HepG2 (cell line): ENCODE data around the gene DNAJC13. TPM values are rescaled to one million over a fixed set of nuclear protein-coding genes. Genes with fewer than 3 reads are reported as not detected.
A peak's percentile ranks its signal among the peaks of the same experiment; 100 is the strongest.

Experiments
- KLF6 ChIP-seq: IDR thresholded peaks from 2 replicates; pipeline ENCODE4 v1.8.0; 2016; ENCODE audit warnings: missing biosample characterization, missing genetic modification reagents
- NFIB ChIP-seq: sonication (generic); formaldehyde crosslinking; IDR thresholded peaks from 2 replicates; pipeline ENCODE4 v1.9.0; 2021; ENCODE audit warnings: missing genetic modification reagents, mild to moderate bottlenecking, borderline replicate concordance
- NR2F1 ChIP-seq, 2 experiments: fragments of 450-650 bp in 1 of 2; formaldehyde crosslinking in 1 of 2; IDR thresholded peaks; 2 replicates each; pipeline versions ENCODE4 v1.5.0 to v1.6.1; 2016 to 2020; ENCODE audit warnings: mild to moderate bottlenecking in 1 of 2, missing compliant biosample characterization in 1 of 2, missing genetic modification reagents in 1 of 2, moderate library complexity in 1 of 2
- RAD21 ChIP-seq: fragments of 450-650 bp; formaldehyde crosslinking; IDR thresholded peaks from 2 replicates; pipeline ENCODE4 v1.5.0; 2020; ENCODE audit warnings: mild to moderate bottlenecking
- RBFOX2 ChIP-seq: fragments of 200-400 bp; formaldehyde crosslinking; IDR thresholded peaks from 2 replicates; pipeline ENCODE4 v1.6.1; 2017; ENCODE audit warnings: low read depth, mild to moderate bottlenecking, low read length
- polyA plus RNA-seq, 8 experiments: library from polyadenylated mRNA; depleted of rRNA in 3 of 8; stranded (reverse) in 7 of 8; unstranded in 1 of 8; fragments of >200 nt; fragmentation: Illumina TruSeq in 4 of 8; extraction: Trizol in 4 of 8; gene quantifications; 2 replicates each; pipeline versions ENCODE4 v1.2.1 to v1.2.3, GENCODE V29; 2011 to 2016; ENCODE audit warnings: low read depth in 4 of 8, missing spikeins in 1 of 8, mixed read lengths in 1 of 8; ENCODE audit not compliant: insufficient read depth in 1 of 8
- total RNA-seq, 5 experiments: library from RNA; depleted of rRNA; stranded (reverse); fragments of >200 nt; fragmentation: Illumina TruSeq; extraction: Trizol; gene quantifications; 2 replicates each; pipeline ENCODE4 v1.2.3, GENCODE V29; 2016; ENCODE audit warnings: low read depth in 1 of 5
- TF ChIP-seq, protein P1 (sequence below): sonication (generic); formaldehyde crosslinking; IDR thresholded peaks from 2 replicates; pipeline ENCODE4 v1.4.0; 2020; ENCODE audit warnings: missing genetic modification reagents, borderline replicate concordance
- TF ChIP-seq, protein P2 (sequence below): sonication (generic); formaldehyde crosslinking; IDR thresholded peaks from one replicate; pipeline ENCODE4 v1.5.1; 2020; ENCODE audit warnings: mild to moderate bottlenecking, missing genetic modification reagents; ENCODE audit errors: not compliant biosample characterization

Gene DNAJC13
- total and polyA plus RNA-seq, 2 of the 13 experiments (the other 11 are each of a cell fraction or from before 2014, with no cell fraction given): 9.1 to 26.2 TPM

- TF ChIP-seq, protein P1, sequence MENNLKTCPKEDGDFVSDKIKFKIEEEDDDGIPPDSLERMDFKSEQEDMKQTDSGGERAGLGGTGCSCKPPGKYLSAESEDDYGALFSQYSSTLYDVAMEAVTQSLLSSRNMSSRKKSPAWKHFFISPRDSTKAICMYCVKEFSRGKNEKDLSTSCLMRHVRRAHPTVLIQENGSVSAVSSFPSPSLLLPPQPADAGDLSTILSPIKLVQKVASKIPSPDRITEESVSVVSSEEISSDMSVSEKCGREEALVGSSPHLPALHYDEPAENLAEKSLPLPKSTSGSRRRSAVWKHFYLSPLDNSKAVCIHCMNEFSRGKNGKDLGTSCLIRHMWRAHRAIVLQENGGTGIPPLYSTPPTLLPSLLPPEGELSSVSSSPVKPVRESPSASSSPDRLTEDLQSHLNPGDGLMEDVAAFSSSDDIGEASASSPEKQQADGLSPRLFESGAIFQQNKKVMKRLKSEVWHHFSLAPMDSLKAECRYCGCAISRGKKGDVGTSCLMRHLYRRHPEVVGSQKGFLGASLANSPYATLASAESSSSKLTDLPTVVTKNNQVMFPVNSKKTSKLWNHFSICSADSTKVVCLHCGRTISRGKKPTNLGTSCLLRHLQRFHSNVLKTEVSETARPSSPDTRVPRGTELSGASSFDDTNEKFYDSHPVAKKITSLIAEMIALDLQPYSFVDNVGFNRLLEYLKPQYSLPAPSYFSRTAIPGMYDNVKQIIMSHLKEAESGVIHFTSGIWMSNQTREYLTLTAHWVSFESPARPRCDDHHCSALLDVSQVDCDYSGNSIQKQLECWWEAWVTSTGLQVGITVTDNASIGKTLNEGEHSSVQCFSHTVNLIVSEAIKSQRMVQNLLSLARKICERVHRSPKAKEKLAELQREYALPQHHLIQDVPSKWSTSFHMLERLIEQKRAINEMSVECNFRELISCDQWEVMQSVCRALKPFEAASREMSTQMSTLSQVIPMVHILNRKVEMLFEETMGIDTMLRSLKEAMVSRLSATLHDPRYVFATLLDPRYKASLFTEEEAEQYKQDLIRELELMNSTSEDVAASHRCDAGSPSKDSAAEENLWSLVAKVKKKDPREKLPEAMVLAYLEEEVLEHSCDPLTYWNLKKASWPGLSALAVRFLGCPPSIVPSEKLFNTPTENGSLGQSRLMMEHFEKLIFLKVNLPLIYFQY (CRISPR knock-in tag): no peak
- no peak for TF ChIP-seq RAD21 (CRISPR knock-in tag)
- no peak for TF ChIP-seq KLF6 (CRISPR knock-in tag)
- TF ChIP-seq NR2F1 (CRISPR knock-in tag; IDR thresholded peaks at IDR 0.05): 0 out of 4 replicates have a peak, but pooled peaks of 1 of the 2 experiments have one; percentile 15
- no peak for TF ChIP-seq NFIB (CRISPR knock-in tag)
- TF ChIP-seq, protein P2, sequence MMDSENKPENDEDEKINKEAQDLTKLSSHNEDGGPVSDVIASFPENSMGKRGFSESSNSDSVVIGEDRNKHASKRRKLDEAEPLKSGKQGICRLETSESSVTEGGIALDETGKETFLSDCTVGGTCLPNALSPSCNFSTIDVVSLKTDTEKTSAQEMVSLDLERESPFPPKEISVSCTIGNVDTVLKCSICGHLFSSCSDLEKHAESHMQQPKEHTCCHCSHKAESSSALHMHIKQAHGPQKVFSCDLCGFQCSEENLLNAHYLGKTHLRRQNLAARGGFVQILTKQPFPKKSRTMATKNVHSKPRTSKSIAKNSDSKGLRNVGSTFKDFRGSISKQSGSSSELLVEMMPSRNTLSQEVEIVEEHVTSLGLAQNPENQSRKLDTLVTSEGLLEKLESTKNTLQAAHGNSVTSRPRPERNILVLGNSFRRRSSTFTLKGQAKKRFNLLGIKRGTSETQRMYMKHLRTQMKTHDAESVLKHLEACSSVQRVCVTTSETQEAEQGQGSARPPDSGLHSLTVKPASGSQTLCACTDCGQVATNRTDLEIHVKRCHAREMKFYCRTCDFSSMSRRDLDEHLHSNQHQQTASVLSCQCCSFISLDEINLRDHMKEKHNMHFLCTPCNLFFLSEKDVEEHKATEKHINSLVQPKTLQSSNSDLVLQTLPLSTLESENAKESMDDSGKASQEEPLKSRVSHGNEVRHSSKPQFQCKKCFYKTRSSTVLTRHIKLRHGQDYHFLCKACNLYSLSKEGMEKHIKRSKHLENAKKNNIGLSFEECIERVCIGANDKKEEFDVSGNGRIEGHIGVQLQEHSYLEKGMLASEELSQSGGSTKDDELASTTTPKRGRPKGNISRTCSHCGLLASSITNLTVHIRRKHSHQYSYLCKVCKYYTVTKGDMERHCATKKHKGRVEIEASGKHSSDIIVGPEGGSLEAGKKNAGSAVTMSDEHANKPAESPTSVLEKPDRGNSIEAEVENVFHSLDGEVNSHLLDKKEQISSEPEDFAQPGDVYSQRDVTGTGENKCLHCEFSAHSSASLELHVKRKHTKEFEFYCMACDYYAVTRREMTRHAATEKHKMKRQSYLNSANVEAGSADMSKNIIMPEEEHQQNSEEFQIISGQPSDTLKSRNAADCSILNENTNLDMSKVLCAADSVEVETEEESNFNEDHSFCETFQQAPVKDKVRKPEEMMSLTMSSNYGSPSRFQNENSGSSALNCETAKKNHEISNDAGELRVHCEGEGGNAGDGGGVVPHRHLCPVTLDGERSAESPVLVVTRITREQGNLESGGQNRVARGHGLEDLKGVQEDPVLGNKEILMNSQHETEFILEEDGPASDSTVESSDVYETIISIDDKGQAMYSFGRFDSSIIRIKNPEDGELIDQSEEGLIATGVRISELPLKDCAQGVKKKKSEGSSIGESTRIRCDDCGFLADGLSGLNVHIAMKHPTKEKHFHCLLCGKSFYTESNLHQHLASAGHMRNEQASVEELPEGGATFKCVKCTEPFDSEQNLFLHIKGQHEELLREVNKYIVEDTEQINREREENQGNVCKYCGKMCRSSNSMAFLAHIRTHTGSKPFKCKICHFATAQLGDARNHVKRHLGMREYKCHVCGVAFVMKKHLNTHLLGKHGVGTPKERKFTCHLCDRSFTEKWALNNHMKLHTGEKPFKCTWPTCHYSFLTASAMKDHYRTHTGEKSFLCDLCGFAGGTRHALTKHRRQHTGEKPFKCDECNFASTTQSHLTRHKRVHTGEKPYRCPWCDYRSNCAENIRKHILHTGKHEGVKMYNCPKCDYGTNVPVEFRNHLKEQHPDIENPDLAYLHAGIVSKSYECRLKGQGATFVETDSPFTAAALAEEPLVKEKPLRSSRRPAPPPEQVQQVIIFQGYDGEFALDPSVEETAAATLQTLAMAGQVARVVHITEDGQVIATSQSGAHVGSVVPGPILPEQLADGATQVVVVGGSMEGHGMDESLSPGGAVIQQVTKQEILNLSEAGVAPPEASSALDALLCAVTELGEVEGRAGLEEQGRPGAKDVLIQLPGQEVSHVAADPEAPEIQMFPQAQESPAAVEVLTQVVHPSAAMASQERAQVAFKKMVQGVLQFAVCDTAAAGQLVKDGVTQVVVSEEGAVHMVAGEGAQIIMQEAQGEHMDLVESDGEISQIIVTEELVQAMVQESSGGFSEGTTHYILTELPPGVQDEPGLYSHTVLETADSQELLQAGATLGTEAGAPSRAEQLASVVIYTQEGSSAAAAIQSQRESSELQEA: no peak
- TF ChIP-seq RBFOX2: no peak
Measured at GRCh38 chr3:132543011-132543739, 125.9 kb downstream of the DNAJC13 start (continued).
